Measurements from ENCODE around the gene BLTP1.

BLTP1 gene

GRCh38 chr4:122170775-122171174 is 18.6 kb downstream of the BLTP1 start:
- DNase-seq, result no peak

GRCh38 chr4:122171323-122171722 is 19.2 kb downstream of the BLTP1 start:
- no peak for DNase-seq

GRCh38 chr4:122172266-122172665 is 20.1 kb downstream of the BLTP1 start:
- DNase-seq, result no peak

GRCh38 chr4:122178961-122179360 is 26.8 kb downstream of the BLTP1 start:
- DNase-seq, result no peak

- no peak for DNase-seq
These were observed 43.6 kb downstream of the BLTP1 start for GRCh38 chr4:122195718-122196117.

Data from activated CD4-positive, alpha-beta T cell treated with anti-CD3 and anti-CD28 coated beads for 48 hours (primary cell).